ENCODE measurements around the gene SPOCK1. TPM values are rescaled to one million over a fixed set of nuclear protein-coding genes. Genes with fewer than 3 reads are reported as not detected.

The SPOCK1 gene
- total RNA-seq, 1 experiment from 2014 or later = 4.0 TPM

GRCh38 chr5:137264573-137264972, 234.6 kb downstream of the SPOCK1 start:
- Histone ChIP-seq H3K9me3 (ENCODE audit: low read depth, low read length, poor library complexity, severe bottlenecking) (no peaks in the 10 kb centered on the region), H3K4me3 (ENCODE audit: low read depth, low read length, poor library complexity, severe bottlenecking) (no peak overlapping the region), H3K36me3 (ENCODE audit: insufficient read depth, low read length, poor library complexity, severe bottlenecking) (no peaks in the 10 kb centered on the region), H3K4me1 (ENCODE audit: insufficient read depth, low read length, poor library complexity, severe bottlenecking) (no peaks in the 10 kb centered on the region), H3K27ac (ENCODE audit: low read depth, low read length, poor library complexity, severe bottlenecking) (no peak overlapping the region), H3K27me3 (replicated peaks; ENCODE audit: insufficient read depth, low read depth, low read length, poor library complexity) (peaks cover 54% of the 10 kb centered on the region)
- BruUV-seq (replicated peaks) = no TSS peak
- TF ChIP-seq CTCF (conservative IDR thresholded peaks at IDR 0.05; ENCODE audit: low read depth, low read length) (no peak), EZH2 (IDR thresholded peaks at IDR 0.05; ENCODE audit: borderline replicate concordance, low read depth, low read length, poor library complexity, severe bottlenecking) (no peak)
- intact Hi-C loops (cut with micrococcal nuclease; ENCODE audit: unreplicated experiment) = no loop called here
- CTCF ChIA-PET = no interaction called here
- POLR2A ChIA-PET (ENCODE audit: low non-redundant PET) = no interaction called here
- DNase-seq (ENCODE audit: low spot score) = no peak

GRCh38 chr5:137264041-137264440, 235.1 kb downstream of the SPOCK1 start:
- H3K4me3 ChIP-seq (ENCODE audit: low read depth, low read length, poor library complexity, severe bottlenecking) = no peak overlapping the region
- no peak overlapping the region for H3K27ac ChIP-seq (ENCODE audit: low read depth, low read length, poor library complexity, severe bottlenecking)
- ChIA-PET POLR2A (ENCODE audit: low non-redundant PET) (no interaction called here), CTCF (no interaction called here)
- H3K36me3 ChIP-seq (ENCODE audit: insufficient read depth, low read length, poor library complexity, severe bottlenecking) = no peaks in the 10 kb centered on the region
- BruUV-seq (replicated peaks) = no TSS peak
- peaks cover 54% of the 10 kb centered on the region for H3K27me3 ChIP-seq (replicated peaks; ENCODE audit: insufficient read depth, low read depth, low read length, poor library complexity)
- no peaks in the 10 kb centered on the region for H3K9me3 ChIP-seq (ENCODE audit: low read depth, low read length, poor library complexity, severe bottlenecking)
- TF ChIP-seq EZH2 (IDR thresholded peaks at IDR 0.05; ENCODE audit: borderline replicate concordance, low read depth, low read length, poor library complexity, severe bottlenecking) (no peak), CTCF (conservative IDR thresholded peaks at IDR 0.05; ENCODE audit: low read depth, low read length) (no peak)
- H3K4me1 ChIP-seq (ENCODE audit: insufficient read depth, low read length, poor library complexity, severe bottlenecking) = no peaks in the 10 kb centered on the region
- no peak for DNase-seq (ENCODE audit: low spot score)
- intact Hi-C loops (cut with micrococcal nuclease; ENCODE audit: unreplicated experiment) = no loop called here

- POLR2A ChIA-PET (ENCODE audit: low non-redundant PET) = no interaction called here
- Histone ChIP-seq H3K4me3 (ENCODE audit: low read depth, low read length, poor library complexity, severe bottlenecking) (no peak overlapping the region), H3K9me3 (ENCODE audit: low read depth, low read length, poor library complexity, severe bottlenecking) (no peaks in the 10 kb centered on the region), H3K27me3 (replicated peaks; ENCODE audit: insufficient read depth, low read depth, low read length, poor library complexity) (peaks cover 54% of the 10 kb centered on the region), H3K27ac (ENCODE audit: low read depth, low read length, poor library complexity, severe bottlenecking) (no peak overlapping the region), H3K4me1 (ENCODE audit: insufficient read depth, low read length, poor library complexity, severe bottlenecking) (no peaks in the 10 kb centered on the region), H3K36me3 (ENCODE audit: insufficient read depth, low read length, poor library complexity, severe bottlenecking) (no peaks in the 10 kb centered on the region)
- no peak for DNase-seq (ENCODE audit: low spot score)
- intact Hi-C loops (cut with micrococcal nuclease; ENCODE audit: unreplicated experiment) = no loop called here
- no peak for TF ChIP-seq CTCF (conservative IDR thresholded peaks at IDR 0.05; ENCODE audit: low read depth, low read length)
- no peak for TF ChIP-seq EZH2 (IDR thresholded peaks at IDR 0.05; ENCODE audit: borderline replicate concordance, low read depth, low read length, poor library complexity, severe bottlenecking)
- CTCF ChIA-PET = no interaction called here
- BruUV-seq (replicated peaks) = no TSS peak
These were observed 235.6 kb downstream of the SPOCK1 start for GRCh38 chr5:137263371-137264005.

All from A673 (cell line).